NB4 (cell line): ENCODE data around the gene UQCC2.

Experiments used
- DNase-seq: peaks from one replicate; pipeline ENCODE4 v3.0.0; 2010; ENCODE audit warnings: low read depth
- H3K4me3 ChIP-seq: one replicate; pipeline ENCODE4 v1.5.1; 2011; ENCODE audit warnings: mild to moderate bottlenecking, low read depth, low read length, moderate library complexity
- CTCF ChIP-seq: IDR thresholded peaks from one replicate; pipeline ENCODE4 v1.5.1; 2012; ENCODE audit warnings: low read depth, low read length
- MAX ChIP-seq: IDR thresholded peaks from 2 replicates; pipeline ENCODE4 v1.6.1; 2011; ENCODE audit warnings: low read depth, low read length
- MYC ChIP-seq: IDR thresholded peaks from 2 replicates; pipeline ENCODE4 v1.6.1; 2011; ENCODE audit warnings: low read depth, low read length
- POLR2A ChIP-seq: IDR thresholded peaks from 2 replicates; pipeline ENCODE4 v1.6.1; 2011; ENCODE audit warnings: mild to moderate bottlenecking; ENCODE audit not compliant: insufficient read length; ENCODE audit errors: extremely low read depth

The UQCC2 gene

GRCh38 chr6:33667776-33668175 is 43.7 kb downstream of the UQCC2 start:
- H3K4me3 ChIP-seq: no peak overlapping the region
- DNase-seq: no peak
- TF ChIP-seq POLR2A: no peak
- TF ChIP-seq MAX: no peak
- TF ChIP-seq MYC: no peak
- TF ChIP-seq CTCF: no peak

GRCh38 chr6:33667072-33667471 is 44.4 kb downstream of the UQCC2 start:
- TF ChIP-seq MYC (no peak), CTCF (no peak), POLR2A (no peak), MAX (no peak)
- H3K4me3 ChIP-seq: no peak overlapping the region
- no peak for DNase-seq

GRCh38 chr6:33665957-33666356 is 45.5 kb downstream of the UQCC2 start:
- no peak for TF ChIP-seq POLR2A
- TF ChIP-seq CTCF: peak; percentile 17
- DNase-seq: peak; percentile 37
- no peak overlapping the region for H3K4me3 ChIP-seq

- no peak overlapping the region for H3K4me3 ChIP-seq
Measured at GRCh38 chr6:33664506-33665057, 46.9 kb downstream of the UQCC2 start.

GRCh38 chr6:33663727-33664449 is 47.6 kb downstream of the UQCC2 start:
- no peak for DNase-seq
- no peak for TF ChIP-seq MAX
- no peak for TF ChIP-seq CTCF
- TF ChIP-seq MYC: no peak
- no peak for TF ChIP-seq POLR2A
- no peak overlapping the region for H3K4me3 ChIP-seq

More at GRCh38 chr6:33664506-33665057, 46.9 kb downstream of the UQCC2 start:
- no peak for DNase-seq
- TF ChIP-seq MYC (no peak), CTCF (no peak), POLR2A (no peak), MAX (no peak)
